ENCODE data around the gene CDH5.
"Not testable (repeated sequence)": the region's sequence is repeated elsewhere in the genome, so short reads cannot be mapped to it uniquely, and the experiment has no call there.

The CDH5 gene

DNA sequence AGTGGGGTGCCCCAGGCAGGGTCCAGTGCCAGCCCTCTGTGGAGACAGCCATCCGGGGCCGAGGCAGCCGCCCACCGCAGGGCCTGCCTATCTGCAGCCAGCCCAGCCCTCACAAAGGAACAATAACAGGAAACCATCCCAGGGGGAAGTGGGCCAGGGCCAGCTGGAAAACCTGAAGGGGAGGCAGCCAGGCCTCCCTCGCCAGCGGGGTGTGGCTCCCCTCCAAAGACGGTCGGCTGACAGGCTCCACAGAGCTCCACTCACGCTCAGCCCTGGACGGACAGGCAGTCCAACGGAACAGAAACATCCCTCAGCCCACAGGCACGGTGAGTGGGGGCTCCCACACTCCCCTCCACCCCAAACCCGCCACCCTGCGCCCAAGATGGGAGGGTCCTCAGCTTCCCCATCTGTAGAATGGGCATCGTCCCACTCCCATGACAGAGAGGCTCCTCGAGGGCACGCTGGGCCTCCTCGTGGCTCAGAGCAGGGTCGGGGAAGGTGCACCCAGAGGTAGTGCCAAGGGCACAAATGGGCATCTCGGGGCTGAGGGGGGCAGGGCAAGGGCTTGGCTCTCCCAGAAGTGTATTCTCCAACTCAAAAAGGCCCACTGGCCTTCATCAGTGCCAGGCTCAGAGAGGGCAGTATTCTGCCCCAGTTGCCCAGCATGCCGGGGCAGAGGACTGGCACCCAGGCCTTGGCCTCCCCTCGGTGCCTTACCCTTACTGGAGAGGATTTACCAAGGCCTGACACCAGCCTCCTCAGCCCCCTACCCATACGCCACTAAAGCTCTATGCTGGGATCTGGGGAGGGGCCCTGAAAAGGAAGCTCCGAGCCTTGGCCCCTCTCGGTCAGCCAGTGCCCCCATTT lies at the start of gene CDH5:
CDH5 (plus strand) TSS at position 259 of the 867 bp plus-strand sequence. CDS start 12,647 bp downstream, outside the sequence.
- no peak within 1 kb of the TSS for H3K4me3 Mint-ChIP-seq
- no peak for ATAC-seq
- H3K27me3 Mint-ChIP-seq: peaks cover 60% of the 10 kb centered on the region
- H3K9me3 Mint-ChIP-seq: no peaks in the 10 kb centered on the region
- no peak within 1 kb of the TSS for H3K27ac Mint-ChIP-seq
- H3K36me3 Mint-ChIP-seq: no peaks in the 10 kb centered on the region
- H3K4me1 Mint-ChIP-seq: peaks cover 5% of the 10 kb centered on the region

DNA sequence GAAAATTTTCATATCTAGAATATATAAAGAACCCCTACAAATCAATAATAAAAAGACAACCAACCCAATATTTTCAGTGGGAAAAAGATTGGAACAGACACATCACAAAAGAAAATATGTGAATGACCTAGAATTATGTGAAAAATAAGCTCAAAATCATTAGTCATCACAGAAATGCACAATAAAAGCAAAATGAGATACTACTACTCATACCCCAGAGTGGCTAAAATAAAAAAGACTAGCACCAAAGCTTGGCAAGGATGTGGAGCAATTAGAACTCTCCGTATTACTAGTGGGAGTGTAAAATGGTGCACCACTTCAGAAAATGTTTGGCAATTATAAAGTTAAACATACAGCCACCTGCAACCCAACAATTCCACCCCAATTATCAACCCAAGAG lies 48.0 kb upstream of the CDH5 start:
- ATAC-seq: no peak
- Mint-ChIP-seq H3K9me3 (no peaks in the 10 kb centered on the region), H3K4me1 (peaks cover 6% of the 10 kb centered on the region), H3K4me3 (no peak overlapping the region), H3K27me3 (peaks cover 26% of the 10 kb centered on the region), H3K36me3 (no peaks in the 10 kb centered on the region), H3K27ac (no peak overlapping the region)

- H3K27me3 Mint-ChIP-seq: peaks cover 42% of the 10 kb centered on the region
Observed at GRCh38 chr16:66320774-66321173, 45.7 kb upstream of the CDH5 start.

DNA sequence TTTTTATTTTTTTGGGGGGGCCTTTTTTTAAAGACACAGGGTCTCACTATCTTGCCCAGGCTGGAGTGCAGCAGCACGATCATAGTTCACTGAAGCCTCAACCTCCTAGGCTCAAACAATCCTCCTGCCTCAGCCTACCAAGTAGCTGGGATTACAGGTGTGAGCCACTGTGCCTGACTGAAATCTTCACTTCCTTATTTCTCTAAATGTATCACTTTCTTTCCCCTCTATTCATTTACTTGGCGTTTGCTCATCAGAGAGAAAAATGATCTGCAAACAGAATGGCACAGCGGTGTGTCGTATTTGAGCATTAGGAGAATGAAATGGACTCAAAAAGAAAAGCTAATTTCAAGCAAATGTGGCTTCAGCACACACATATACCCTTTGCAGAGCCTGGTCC lies 44.3 kb upstream of the CDH5 start:
- H3K36me3 Mint-ChIP-seq: no peaks in the 10 kb centered on the region
- H3K27me3 Mint-ChIP-seq: peaks cover 44% of the 10 kb centered on the region
- H3K4me1 Mint-ChIP-seq: no peaks in the 10 kb centered on the region
- H3K9me3 Mint-ChIP-seq: no peaks in the 10 kb centered on the region
- H3K4me3 Mint-ChIP-seq: no peak overlapping the region
- ATAC-seq: no peak
- no peak overlapping the region for H3K27ac Mint-ChIP-seq

More at GRCh38 chr16:66320774-66321173, 45.7 kb upstream of the CDH5 start:
- Mint-ChIP-seq H3K4me3 (no peak overlapping the region), H3K4me1 (no peaks in the 10 kb centered on the region), H3K27ac (no peak overlapping the region), H3K36me3 (no peaks in the 10 kb centered on the region), H3K9me3 (no peaks in the 10 kb centered on the region)
- no peak for ATAC-seq

DNA sequence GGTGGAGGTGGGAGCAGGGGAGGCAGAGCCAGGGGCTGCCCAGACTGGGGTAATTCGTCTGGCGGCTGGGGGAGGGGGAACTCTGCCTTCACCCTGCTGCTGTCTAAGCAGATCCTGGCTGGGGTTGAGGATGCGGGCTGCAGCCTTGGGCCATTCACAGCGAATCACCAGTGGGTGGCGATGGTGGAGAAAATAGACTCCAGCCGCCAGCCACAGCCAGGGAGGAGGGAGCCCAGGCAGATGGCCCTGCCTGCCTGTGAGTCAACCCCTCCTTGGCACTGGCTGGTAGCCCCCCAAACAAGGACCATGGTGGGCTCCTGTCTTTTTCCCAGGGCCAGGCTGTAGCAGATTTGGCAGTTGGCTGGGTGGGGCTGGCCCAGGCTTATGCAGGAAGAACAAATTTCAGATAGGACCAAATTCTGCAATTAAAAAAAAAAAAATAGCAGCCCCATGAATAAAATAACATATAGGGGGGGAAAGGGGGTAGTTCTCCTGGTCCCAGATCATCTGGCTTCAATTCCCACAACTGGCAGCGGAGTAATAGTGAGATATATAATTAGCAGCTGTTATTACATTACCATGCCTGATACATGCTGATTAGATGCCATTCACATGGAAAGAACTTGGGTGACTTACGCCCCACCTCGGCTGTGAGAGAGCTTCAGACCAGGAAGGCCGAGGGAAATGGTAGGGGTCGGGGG lies 41.5 kb upstream of the CDH5 start:
- no peak for ATAC-seq
- no peaks in the 10 kb centered on the region for H3K4me1 Mint-ChIP-seq
- H3K9me3 Mint-ChIP-seq: no peaks in the 10 kb centered on the region
- no peaks in the 10 kb centered on the region for H3K36me3 Mint-ChIP-seq
- H3K27me3 Mint-ChIP-seq: peaks cover 47% of the 10 kb centered on the region
- no peak overlapping the region for H3K27ac Mint-ChIP-seq
- no peak overlapping the region for H3K4me3 Mint-ChIP-seq

GRCh38 chr16:66325717-66326376 lies 40.6 kb upstream of the CDH5 start:
- Mint-ChIP-seq H3K27ac (no peak overlapping the region), H3K4me3 (no peak overlapping the region), H3K4me1 (no peaks in the 10 kb centered on the region), H3K9me3 (no peaks in the 10 kb centered on the region), H3K27me3 (peaks cover 49% of the 10 kb centered on the region), H3K36me3 (no peaks in the 10 kb centered on the region)
- no peak for ATAC-seq

DNA sequence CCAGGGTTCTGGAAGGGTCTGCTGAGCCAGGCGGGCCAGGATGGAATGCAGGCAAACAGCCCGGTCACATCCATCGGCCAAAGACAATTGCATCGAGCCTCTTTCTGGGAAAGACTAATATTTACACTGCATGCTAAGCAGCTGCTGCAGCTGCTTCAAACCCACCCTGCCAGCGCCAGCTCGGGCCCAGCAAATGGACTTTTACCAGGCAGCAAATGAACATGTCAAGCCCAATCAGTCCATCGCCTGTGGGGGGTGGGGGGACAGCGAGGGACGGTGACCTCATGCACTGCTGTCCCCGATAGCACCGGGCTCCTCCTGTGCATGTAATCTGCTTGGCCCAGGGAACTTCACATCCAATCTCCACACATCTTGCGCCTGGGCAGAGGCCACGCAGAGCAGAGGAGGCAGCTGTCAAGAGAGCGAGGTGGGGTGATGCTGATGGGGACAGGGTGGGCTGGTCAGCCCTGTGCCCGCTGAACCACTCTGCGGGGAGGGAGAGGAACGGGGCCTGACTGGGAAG lies 39.4 kb upstream of the CDH5 start:
- peaks cover 5% of the 10 kb centered on the region for H3K9me3 Mint-ChIP-seq

GRCh38 chr16:66328282-66328681 lies 38.2 kb upstream of the CDH5 start:
- no peaks in the 10 kb centered on the region for H3K4me1 Mint-ChIP-seq
- H3K9me3 Mint-ChIP-seq: peaks cover 5% of the 10 kb centered on the region
- no peaks in the 10 kb centered on the region for H3K36me3 Mint-ChIP-seq
- peaks cover 65% of the 10 kb centered on the region for H3K27me3 Mint-ChIP-seq
- no peak overlapping the region for H3K27ac Mint-ChIP-seq
- no peak overlapping the region for H3K4me3 Mint-ChIP-seq
- ATAC-seq: no peak

More for the DNA sequence above, 39.4 kb upstream of the CDH5 start:
- H3K27ac Mint-ChIP-seq: no peak overlapping the region
- peaks cover 59% of the 10 kb centered on the region for H3K27me3 Mint-ChIP-seq
- H3K4me1 Mint-ChIP-seq: no peaks in the 10 kb centered on the region
- no peak for ATAC-seq
- H3K36me3 Mint-ChIP-seq: no peaks in the 10 kb centered on the region
- H3K4me3 Mint-ChIP-seq: no peak overlapping the region

DNA sequence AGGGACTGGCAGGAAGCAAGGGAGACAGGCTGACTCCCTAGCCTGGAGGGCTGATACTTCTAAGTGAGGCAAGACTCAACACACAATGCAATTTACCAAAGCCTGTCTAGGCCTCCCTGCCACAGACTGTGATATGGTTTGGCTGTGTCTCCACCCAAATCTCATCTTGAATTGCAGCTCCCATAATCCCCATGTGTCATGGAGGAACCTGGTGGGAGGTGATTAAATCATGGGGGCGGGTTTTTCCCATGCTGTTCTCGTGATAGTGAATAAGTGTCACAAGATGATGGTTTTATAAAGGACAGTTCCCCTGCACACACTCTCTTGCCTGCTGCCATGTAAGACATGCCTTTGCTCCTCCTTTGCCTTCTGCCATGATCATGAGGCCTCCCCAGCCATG lies 35.0 kb upstream of the CDH5 start:
- not testable (repeated sequence) for H3K36me3 Mint-ChIP-seq, H3K4me1 Mint-ChIP-seq, H3K4me3 Mint-ChIP-seq, H3K9me3 Mint-ChIP-seq, ATAC-seq, H3K27ac Mint-ChIP-seq
- H3K27me3 Mint-ChIP-seq: peaks cover 59% of the 10 kb centered on the region

DNA sequence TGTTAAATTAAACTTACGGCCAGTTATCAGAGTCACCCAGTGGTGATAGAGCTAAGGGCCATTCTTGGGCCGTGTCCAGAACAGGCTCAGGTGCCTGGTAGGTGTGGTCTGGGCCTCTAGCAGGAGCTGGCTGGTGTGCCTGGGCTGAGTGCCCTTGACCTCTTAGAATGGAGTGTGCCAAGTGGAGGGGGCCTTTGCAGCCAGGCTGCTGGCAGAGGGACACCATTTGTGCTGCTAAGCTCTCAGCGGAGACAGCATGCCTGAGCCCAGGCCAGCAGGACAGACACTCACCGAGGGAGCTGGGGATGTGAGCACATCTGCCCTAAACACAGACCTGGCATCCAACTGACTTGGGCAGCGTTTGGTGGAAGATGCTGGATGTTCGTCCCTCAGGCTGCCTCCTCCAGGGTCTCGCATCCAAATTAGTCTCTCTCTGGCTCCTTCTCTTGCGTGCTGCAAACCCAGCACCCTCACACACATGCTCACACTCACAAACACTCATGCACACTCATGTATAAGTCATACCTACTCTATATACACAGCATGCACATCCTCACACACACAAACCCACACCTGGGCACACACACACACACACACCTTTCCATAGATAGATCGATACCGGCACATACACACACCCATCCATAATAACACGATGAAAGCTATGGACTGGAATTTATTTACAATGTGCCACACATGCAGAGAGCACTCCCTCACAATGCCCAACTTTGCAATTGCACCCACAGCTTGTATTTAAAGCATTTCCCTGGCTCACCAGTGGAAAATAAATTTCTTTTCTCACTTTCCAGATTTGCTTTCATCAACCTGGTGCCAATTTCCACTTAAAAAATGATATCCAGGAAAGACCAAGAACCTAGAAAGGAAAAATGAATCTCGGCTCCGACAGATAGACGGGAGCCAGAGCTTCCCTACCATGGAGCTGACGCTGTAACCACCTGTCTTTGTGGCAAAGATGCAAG lies 33.6 kb upstream of the CDH5 start:
- peaks cover 9% of the 10 kb centered on the region for H3K9me3 Mint-ChIP-seq

DNA sequence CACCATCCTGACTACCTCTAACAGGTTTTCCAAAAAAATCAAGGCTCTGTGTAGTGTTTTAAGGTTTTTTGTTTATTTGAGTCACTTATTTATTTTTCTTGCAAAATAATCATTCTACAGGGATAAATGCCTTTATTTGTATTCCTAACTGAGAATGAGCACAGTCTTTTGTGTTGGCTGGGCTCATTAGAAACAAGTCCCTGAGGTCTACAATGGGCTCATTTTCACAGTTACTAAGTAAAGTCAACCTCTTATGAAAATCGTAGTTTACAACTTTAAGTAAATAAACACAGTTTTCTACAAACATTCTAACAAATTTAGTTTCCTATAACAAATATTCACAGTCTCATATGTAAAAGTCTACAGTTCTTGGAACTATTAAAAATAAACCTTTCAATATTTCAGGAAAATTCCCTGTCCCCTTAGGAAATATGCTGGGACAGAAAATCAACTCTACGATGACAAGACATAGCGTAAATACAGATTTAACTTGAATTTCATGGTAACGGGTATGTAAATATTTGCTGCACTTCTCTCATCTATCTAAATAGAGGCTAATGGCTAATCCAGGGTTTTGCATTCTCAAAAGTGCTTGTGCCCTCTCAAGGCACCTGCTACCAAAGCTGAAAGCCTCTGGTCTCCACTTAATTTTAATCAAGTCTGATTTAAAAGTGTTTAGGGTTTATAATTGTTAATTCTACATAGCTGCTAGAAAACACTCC lies 31.5 kb upstream of the CDH5 start:
- ATAC-seq: no peak
- Mint-ChIP-seq H3K27me3 (peaks cover 40% of the 10 kb centered on the region), H3K27ac (no peak overlapping the region), H3K4me1 (no peaks in the 10 kb centered on the region), H3K36me3 (no peaks in the 10 kb centered on the region), H3K4me3 (no peak overlapping the region), H3K9me3 (peaks cover 9% of the 10 kb centered on the region)

More for the DNA sequence above, 33.6 kb upstream of the CDH5 start:
- H3K4me1 Mint-ChIP-seq: no peaks in the 10 kb centered on the region
- no peak overlapping the region for H3K4me3 Mint-ChIP-seq
- H3K36me3 Mint-ChIP-seq: no peaks in the 10 kb centered on the region
- H3K27me3 Mint-ChIP-seq: peaks cover 56% of the 10 kb centered on the region
- H3K27ac Mint-ChIP-seq: no peak overlapping the region
- ATAC-seq: no peak

DNA sequence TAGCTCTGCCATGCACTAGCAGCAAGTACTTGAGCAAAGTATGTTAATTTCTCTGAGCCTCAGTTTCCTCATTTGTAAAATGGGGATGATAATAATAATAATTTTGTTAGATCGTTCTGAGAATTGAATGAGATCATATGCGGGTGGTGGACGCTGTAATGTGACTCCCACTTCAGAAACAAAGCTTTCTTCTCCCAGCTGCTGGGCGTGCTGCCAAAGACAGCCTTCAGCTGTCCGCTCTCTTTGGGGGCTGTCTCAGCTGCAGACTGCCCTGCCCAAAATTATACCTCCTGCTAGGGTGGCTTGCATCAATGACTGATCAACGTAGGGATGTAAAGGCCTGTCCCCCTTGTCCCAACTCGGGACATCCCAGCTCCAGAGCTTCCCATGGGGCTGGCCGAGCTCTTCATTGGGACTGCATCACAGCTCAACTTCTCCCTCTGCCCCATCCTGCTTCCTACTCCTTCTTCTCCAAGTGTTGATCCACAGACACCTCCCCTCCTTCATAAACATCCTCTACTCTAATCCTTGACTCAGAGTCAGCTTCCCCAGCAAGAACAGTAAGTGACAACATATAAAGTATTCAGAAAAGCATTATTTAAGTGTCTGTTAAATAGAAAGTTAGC lies 30.7 kb upstream of the CDH5 start:
- H3K27me3 Mint-ChIP-seq: peaks cover 41% of the 10 kb centered on the region
- H3K4me1 Mint-ChIP-seq: no peaks in the 10 kb centered on the region
- no peak overlapping the region for H3K4me3 Mint-ChIP-seq
- H3K36me3 Mint-ChIP-seq: no peaks in the 10 kb centered on the region
- H3K9me3 Mint-ChIP-seq: peaks cover 9% of the 10 kb centered on the region
- ATAC-seq: no peak
- no peak overlapping the region for H3K27ac Mint-ChIP-seq

DNA sequence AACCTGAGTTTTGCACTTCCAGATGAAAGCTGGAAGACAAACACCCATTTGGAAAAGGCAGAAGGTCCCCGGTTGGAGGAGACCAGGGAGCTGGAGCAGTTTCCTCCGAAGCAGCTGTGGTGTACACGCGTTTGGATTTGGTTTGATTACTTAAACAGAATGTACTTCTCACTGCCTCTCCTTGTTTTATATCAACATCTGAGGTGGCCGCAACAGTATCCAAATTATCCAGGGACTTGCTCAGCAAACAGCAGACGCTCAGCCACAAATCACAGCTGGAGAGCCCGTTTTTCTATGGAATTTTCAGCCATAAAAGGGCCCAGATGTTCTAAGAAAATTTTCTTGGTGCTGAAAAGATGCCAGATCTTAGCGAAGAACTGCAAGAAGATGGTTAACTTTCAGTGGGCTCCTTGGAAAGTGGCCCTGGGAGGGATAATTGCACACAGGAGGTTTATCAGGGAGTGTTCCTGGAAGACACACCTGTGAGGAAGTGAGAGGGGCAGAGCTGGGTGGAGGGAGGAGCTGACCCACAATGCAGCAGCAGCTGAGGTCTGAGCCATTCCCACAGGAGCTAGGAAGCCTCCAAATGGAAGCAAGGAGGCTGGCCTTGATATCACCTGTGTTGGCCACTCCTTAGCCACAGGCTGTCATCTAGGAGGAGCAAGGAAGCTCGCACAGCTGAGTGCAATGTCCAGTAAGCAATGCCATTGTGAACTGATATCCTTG lies 28.9 kb upstream of the CDH5 start:
- no peak overlapping the region for H3K27ac Mint-ChIP-seq
- H3K4me3 Mint-ChIP-seq: no peak overlapping the region
- no peaks in the 10 kb centered on the region for H3K4me1 Mint-ChIP-seq
- no peak for ATAC-seq
- H3K36me3 Mint-ChIP-seq: no peaks in the 10 kb centered on the region
- peaks cover 4% of the 10 kb centered on the region for H3K9me3 Mint-ChIP-seq
- peaks cover 42% of the 10 kb centered on the region for H3K27me3 Mint-ChIP-seq
